ENCODE data around the gene HTRA2. TPM values are rescaled to one million over a fixed set of nuclear protein-coding genes. Genes with fewer than 3 reads are reported as not detected.

HTRA2 gene
- total and polyA plus RNA-seq, 9 of the 15 experiments (the other 6 are each of a cell fraction or from before 2014, with no cell fraction given), result 54.2 to 71.2 (median 65.8) TPM

DNA sequence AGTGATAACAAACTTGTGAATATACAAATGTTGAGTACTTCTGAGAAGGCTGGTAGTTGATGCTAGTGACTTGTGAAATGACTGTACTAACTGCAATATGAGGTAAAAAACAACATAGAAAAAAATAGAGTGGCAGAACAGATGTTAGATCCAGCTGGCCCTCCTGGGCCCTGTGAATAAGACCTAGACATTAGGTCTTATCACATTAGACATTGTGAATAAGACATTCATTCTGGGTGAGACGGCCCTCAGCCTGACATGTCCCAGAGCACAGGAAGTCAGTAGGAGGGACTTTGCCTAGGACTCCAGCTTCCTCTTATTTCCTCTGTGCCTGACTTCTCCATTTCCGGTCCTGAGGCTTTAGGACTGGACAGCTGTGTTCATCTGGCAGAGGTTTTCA is 47.7 kb downstream of the HTRA2 start (continued):
- TF ChIP-seq, protein P1, sequence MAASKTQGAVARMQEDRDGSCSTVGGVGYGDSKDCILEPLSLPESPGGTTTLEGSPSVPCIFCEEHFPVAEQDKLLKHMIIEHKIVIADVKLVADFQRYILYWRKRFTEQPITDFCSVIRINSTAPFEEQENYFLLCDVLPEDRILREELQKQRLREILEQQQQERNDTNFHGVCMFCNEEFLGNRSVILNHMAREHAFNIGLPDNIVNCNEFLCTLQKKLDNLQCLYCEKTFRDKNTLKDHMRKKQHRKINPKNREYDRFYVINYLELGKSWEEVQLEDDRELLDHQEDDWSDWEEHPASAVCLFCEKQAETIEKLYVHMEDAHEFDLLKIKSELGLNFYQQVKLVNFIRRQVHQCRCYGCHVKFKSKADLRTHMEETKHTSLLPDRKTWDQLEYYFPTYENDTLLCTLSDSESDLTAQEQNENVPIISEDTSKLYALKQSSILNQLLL (CRISPR knock-in tag; IDR thresholded peaks at IDR 0.05; ENCODE audit: borderline replicate concordance), result no peak
- TF ChIP-seq KLF13 (tag; IDR thresholded peaks at IDR 0.05; ENCODE audit: borderline replicate concordance, low read depth) (no peak), NFE2 (IDR thresholded peaks at IDR 0.05; ENCODE audit: low read depth) (no peak), ARID2 (IDR thresholded peaks at IDR 0.05) (no peak), EZH2 (IDR thresholded peaks at IDR 0.05; ENCODE audit: borderline replicate concordance, low read depth, low read length) (no peak), KDM5B (IDR thresholded peaks at IDR 0.05; ENCODE audit: insufficient replicate concordance, low read depth, low read length) (no peak), ZKSCAN1 (IDR thresholded peaks at IDR 0.05; ENCODE audit: low read depth, low read length) (no peak), NFIC (IDR thresholded peaks at IDR 0.05) (no peak), ZNF586 (CRISPR knock-in tag; conservative IDR thresholded peaks at IDR 0.05) (no peak), TCF7 (IDR thresholded peaks at IDR 0.05; ENCODE audit: borderline replicate concordance) (no peak), NR2F6 (CRISPR knock-in tag; IDR thresholded peaks at IDR 0.05) (no peak), KDM4B (IDR thresholded peaks at IDR 0.05; ENCODE audit: borderline replicate concordance in 2 of 2, low read depth in 1 of 2) (no peak), POLR3G (IDR thresholded peaks at IDR 0.05; ENCODE audit: extremely low read depth, insufficient read length, insufficient replicate concordance) (no peak), FOXM1 (IDR thresholded peaks at IDR 0.05; ENCODE audit: low read depth) (no peak), FOXM1 (CRISPR knock-in tag; IDR thresholded peaks at IDR 0.05; ENCODE audit: low read depth) (no peak)
- TF ChIP-seq, protein P2, sequence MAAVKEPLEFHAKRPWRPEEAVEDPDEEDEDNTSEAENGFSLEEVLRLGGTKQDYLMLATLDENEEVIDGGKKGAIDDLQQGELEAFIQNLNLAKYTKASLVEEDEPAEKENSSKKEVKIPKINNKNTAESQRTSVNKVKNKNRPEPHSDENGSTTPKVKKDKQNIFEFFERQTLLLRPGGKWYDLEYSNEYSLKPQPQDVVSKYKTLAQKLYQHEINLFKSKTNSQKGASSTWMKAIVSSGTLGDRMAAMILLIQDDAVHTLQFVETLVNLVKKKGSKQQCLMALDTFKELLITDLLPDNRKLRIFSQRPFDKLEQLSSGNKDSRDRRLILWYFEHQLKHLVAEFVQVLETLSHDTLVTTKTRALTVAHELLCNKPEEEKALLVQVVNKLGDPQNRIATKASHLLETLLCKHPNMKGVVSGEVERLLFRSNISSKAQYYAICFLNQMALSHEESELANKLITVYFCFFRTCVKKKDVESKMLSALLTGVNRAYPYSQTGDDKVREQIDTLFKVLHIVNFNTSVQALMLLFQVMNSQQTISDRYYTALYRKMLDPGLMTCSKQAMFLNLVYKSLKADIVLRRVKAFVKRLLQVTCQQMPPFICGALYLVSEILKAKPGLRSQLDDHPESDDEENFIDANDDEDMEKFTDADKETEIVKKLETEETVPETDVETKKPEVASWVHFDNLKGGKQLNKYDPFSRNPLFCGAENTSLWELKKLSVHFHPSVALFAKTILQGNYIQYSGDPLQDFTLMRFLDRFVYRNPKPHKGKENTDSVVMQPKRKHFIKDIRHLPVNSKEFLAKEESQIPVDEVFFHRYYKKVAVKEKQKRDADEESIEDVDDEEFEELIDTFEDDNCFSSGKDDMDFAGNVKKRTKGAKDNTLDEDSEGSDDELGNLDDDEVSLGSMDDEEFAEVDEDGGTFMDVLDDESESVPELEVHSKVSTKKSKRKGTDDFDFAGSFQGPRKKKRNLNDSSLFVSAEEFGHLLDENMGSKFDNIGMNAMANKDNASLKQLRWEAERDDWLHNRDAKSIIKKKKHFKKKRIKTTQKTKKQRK (IDR thresholded peaks at IDR 0.05; ENCODE audit: borderline replicate concordance, low read depth, low read length), result no peak
- TF ChIP-seq, protein P3, sequence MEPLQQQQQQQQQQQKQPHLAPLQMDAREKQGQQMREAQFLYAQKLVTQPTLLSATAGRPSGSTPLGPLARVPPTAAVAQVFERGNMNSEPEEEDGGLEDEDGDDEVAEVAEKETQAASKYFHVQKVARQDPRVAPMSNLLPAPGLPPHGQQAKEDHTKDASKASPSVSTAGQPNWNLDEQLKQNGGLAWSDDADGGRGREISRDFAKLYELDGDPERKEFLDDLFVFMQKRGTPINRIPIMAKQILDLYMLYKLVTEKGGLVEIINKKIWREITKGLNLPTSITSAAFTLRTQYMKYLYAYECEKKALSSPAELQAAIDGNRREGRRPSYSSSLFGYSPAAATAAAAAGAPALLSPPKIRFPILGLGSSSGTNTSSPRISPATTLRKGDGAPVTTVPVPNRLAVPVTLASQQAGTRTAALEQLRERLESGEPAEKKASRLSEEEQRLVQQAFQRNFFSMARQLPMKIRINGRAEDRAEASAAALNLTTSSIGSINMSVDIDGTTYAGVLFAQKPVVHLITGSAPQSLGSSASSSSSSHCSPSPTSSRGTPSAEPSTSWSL (CRISPR knock-in tag; IDR thresholded peaks at IDR 0.05; ENCODE audit: borderline replicate concordance), result no peak
- TF ChIP-seq, protein P4, sequence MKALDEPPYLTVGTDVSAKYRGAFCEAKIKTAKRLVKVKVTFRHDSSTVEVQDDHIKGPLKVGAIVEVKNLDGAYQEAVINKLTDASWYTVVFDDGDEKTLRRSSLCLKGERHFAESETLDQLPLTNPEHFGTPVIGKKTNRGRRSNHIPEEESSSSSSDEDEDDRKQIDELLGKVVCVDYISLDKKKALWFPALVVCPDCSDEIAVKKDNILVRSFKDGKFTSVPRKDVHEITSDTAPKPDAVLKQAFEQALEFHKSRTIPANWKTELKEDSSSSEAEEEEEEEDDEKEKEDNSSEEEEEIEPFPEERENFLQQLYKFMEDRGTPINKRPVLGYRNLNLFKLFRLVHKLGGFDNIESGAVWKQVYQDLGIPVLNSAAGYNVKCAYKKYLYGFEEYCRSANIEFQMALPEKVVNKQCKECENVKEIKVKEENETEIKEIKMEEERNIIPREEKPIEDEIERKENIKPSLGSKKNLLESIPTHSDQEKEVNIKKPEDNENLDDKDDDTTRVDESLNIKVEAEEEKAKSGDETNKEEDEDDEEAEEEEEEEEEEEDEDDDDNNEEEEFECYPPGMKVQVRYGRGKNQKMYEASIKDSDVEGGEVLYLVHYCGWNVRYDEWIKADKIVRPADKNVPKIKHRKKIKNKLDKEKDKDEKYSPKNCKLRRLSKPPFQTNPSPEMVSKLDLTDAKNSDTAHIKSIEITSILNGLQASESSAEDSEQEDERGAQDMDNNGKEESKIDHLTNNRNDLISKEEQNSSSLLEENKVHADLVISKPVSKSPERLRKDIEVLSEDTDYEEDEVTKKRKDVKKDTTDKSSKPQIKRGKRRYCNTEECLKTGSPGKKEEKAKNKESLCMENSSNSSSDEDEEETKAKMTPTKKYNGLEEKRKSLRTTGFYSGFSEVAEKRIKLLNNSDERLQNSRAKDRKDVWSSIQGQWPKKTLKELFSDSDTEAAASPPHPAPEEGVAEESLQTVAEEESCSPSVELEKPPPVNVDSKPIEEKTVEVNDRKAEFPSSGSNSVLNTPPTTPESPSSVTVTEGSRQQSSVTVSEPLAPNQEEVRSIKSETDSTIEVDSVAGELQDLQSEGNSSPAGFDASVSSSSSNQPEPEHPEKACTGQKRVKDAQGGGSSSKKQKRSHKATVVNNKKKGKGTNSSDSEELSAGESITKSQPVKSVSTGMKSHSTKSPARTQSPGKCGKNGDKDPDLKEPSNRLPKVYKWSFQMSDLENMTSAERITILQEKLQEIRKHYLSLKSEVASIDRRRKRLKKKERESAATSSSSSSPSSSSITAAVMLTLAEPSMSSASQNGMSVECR (CRISPR knock-in tag; IDR thresholded peaks at IDR 0.05), result no peak

Measured in K562 (cell line).